Measurements from ENCODE around the gene ZCCHC14.

ZCCHC14 gene

GRCh38 chr16:87451563-87452210 is 41.1 kb downstream of the ZCCHC14 start:
- DNase-seq: no peak

- DNase-seq: no peak
These were observed 44.0 kb downstream of the ZCCHC14 start for GRCh38 chr16:87448866-87449265.

- DNase-seq: no peak
These were observed 45.5 kb downstream of the ZCCHC14 start for GRCh38 chr16:87447323-87447722.

- DNase-seq: no peak
These were observed 46.3 kb downstream of the ZCCHC14 start for GRCh38 chr16:87446479-87446878.

- DNase-seq: no peak
These were observed 47.3 kb downstream of the ZCCHC14 start for GRCh38 chr16:87445486-87445885.

GRCh38 chr16:87443964-87444363 is 48.9 kb downstream of the ZCCHC14 start:
- DNase-seq: no peak

GRCh38 chr16:87443016-87443415 is 49.8 kb downstream of the ZCCHC14 start:
- no peak for DNase-seq

GRCh38 chr16:87442581-87442966 is 50.2 kb downstream of the ZCCHC14 start:
- DNase-seq: no peak

- DNase-seq: no peak
These were observed 50.8 kb downstream of the ZCCHC14 start for GRCh38 chr16:87441886-87442580.

- no peak for DNase-seq
These were observed 52.9 kb downstream of the ZCCHC14 start for GRCh38 chr16:87439926-87440325.

- no peak for DNase-seq
These were observed 54.2 kb downstream of the ZCCHC14 start for GRCh38 chr16:87438611-87438985.

GRCh38 chr16:87437911-87438610 is 54.8 kb downstream of the ZCCHC14 start:
- no peak for DNase-seq

- DNase-seq: no peak
These were observed 55.5 kb downstream of the ZCCHC14 start for GRCh38 chr16:87437327-87437726.

GRCh38 chr16:87436225-87437172 is 56.3 kb downstream of the ZCCHC14 start:
- DNase-seq: no peak

GRCh38 chr16:87435372-87436224 is 57.2 kb downstream of the ZCCHC14 start:
- no peak for DNase-seq

GRCh38 chr16:87434146-87434667 is 58.6 kb downstream of the ZCCHC14 start:
- DNase-seq: no peak

- DNase-seq: no peak
These were observed 60.4 kb downstream of the ZCCHC14 start for GRCh38 chr16:87432330-87432915.

GRCh38 chr16:87431926-87432325 is 60.9 kb downstream of the ZCCHC14 start:
- no peak for DNase-seq

GRCh38 chr16:87426423-87427215 is 66.2 kb downstream of the ZCCHC14 start:
- no peak for DNase-seq

GRCh38 chr16:87425941-87426340 is 66.9 kb downstream of the ZCCHC14 start:
- DNase-seq: no peak

Data from cortex of kidney (tissue), 1 donor.